Measurements from ENCODE around the gene PTDSS2.

PTDSS2 gene

GRCh38 chr11:502288-503178, 52.5 kb downstream of the PTDSS2 start:
- Histone ChIP-seq H3K27me3 (replicated peaks; ENCODE audit: insufficient read depth, low read length) (no peaks in the 10 kb centered on the region), H3F3A (ENCODE audit: insufficient read depth, low read length) (0 out of 2 replicates have a peak, but pooled peaks cover 3% of the 10 kb centered on the region), H3K9me3 (replicated peaks; ENCODE audit: insufficient read depth, low read length) (no peaks in the 10 kb centered on the region), H3K4me3 (ENCODE audit: low read length) (no peak overlapping the region), H3K27ac (ENCODE audit: low read length) (no peak overlapping the region), H3K79me2 (ENCODE audit: low read length) (peaks cover 43% of the 10 kb centered on the region), H3K9ac (ENCODE audit: low read length) (no peak overlapping the region), H3K9me2 (replicated peaks; ENCODE audit: insufficient read depth, low read length) (no peaks in the 10 kb centered on the region), H4K20me1 (ENCODE audit: insufficient read depth, low read length) (no peaks in the 10 kb centered on the region), H3K36me3 (replicated peaks; ENCODE audit: insufficient read depth, low read length) (no peaks in the 10 kb centered on the region; the same call in 1 of the 2 replicates), H3K4me1 (ENCODE audit: low read length) (no peaks in the 10 kb centered on the region), H2AFZ (ENCODE audit: low read length) (no peak overlapping the region), H3K4me2 (ENCODE audit: low read depth, low read length) (no peak overlapping the region)
- no peak for TF ChIP-seq EZH2phosphoT487 (IDR thresholded peaks at IDR 0.05; ENCODE audit: low read length)
- DNase-seq, result no peak

GRCh38 chr11:503179-503981, 53.3 kb downstream of the PTDSS2 start:
- Histone ChIP-seq H3K27me3 (replicated peaks; ENCODE audit: insufficient read depth, low read length) (no peaks in the 10 kb centered on the region), H2AFZ (ENCODE audit: low read length) (no peak overlapping the region), H3K79me2 (ENCODE audit: low read length) (peaks cover 45% of the 10 kb centered on the region), H3K9ac (ENCODE audit: low read length) (no peak overlapping the region), H3K4me2 (ENCODE audit: low read depth, low read length) (no peak overlapping the region), H3F3A (ENCODE audit: insufficient read depth, low read length) (0 out of 2 replicates have a peak, but pooled peaks cover 3% of the 10 kb centered on the region), H4K20me1 (ENCODE audit: insufficient read depth, low read length) (no peaks in the 10 kb centered on the region), H3K9me3 (replicated peaks; ENCODE audit: insufficient read depth, low read length) (no peaks in the 10 kb centered on the region), H3K27ac (ENCODE audit: low read length) (no peak overlapping the region), H3K4me1 (ENCODE audit: low read length) (no peaks in the 10 kb centered on the region), H3K9me2 (replicated peaks; ENCODE audit: insufficient read depth, low read length) (no peaks in the 10 kb centered on the region), H3K36me3 (replicated peaks; ENCODE audit: insufficient read depth, low read length) (no peaks in the 10 kb centered on the region; the same call in 1 of the 2 replicates), H3K4me3 (ENCODE audit: low read length) (no peak overlapping the region)
- DNase-seq, result no peak
- TF ChIP-seq CTCF (IDR thresholded peaks at IDR 0.05; ENCODE audit: low read length), result no peak

GRCh38 chr11:504053-504993, 54.2 kb downstream of the PTDSS2 start:
- no peak overlapping the region for H3K4me2 ChIP-seq (ENCODE audit: low read depth, low read length)

More at GRCh38 chr11:504053-504993, 54.2 kb downstream of the PTDSS2 start:
- DNase-seq, result no peak
- TF ChIP-seq CTCF (IDR thresholded peaks at IDR 0.05; ENCODE audit: low read length) (no peak), EZH2 (optimal IDR thresholded peaks at IDR 0.05; ENCODE audit: low read depth, low read length) (no peak), EZH2phosphoT487 (IDR thresholded peaks at IDR 0.05; ENCODE audit: low read length) (no peak)
- H3K4me1 ChIP-seq (ENCODE audit: low read length), result no peaks in the 10 kb centered on the region
- H3F3A ChIP-seq (ENCODE audit: insufficient read depth, low read length), result 0 out of 2 replicates have a peak, but pooled peaks cover 3% of the 10 kb centered on the region
- H4K20me1 ChIP-seq (ENCODE audit: insufficient read depth, low read length), result no peaks in the 10 kb centered on the region
- no peaks in the 10 kb centered on the region for H3K9me2 ChIP-seq (replicated peaks; ENCODE audit: insufficient read depth, low read length)
- H3K27ac ChIP-seq (ENCODE audit: low read length), result no peak overlapping the region
- H2AFZ ChIP-seq (ENCODE audit: low read length), result no peak overlapping the region
- peaks cover 45% of the 10 kb centered on the region for H3K79me2 ChIP-seq (ENCODE audit: low read length)
- no peaks in the 10 kb centered on the region; the same call in 1 of the 2 replicates for H3K36me3 ChIP-seq (replicated peaks; ENCODE audit: insufficient read depth, low read length)
- H3K27me3 ChIP-seq (replicated peaks; ENCODE audit: insufficient read depth, low read length), result no peaks in the 10 kb centered on the region
- H3K9me3 ChIP-seq (replicated peaks; ENCODE audit: insufficient read depth, low read length), result no peaks in the 10 kb centered on the region
- no peak overlapping the region for H3K4me3 ChIP-seq (ENCODE audit: low read length)
- no peak overlapping the region for H3K9ac ChIP-seq (ENCODE audit: low read length)
